ENCODE results near the gene TCAIM.

GRCh38 chr3:44400771-44401170 lies 62.2 kb downstream of the TCAIM start:
- TF ChIP-seq CTCF (IDR thresholded peaks at IDR 0.05; ENCODE audit: low read depth, low read length) (no peak), POLR2A (IDR thresholded peaks at IDR 0.05; ENCODE audit: extremely low read depth, insufficient read length) (no peak), MYC (IDR thresholded peaks at IDR 0.05; ENCODE audit: low read depth, low read length) (no peak)
